Germinal center (tissue), 1 donor: Measurements from ENCODE around the gene ZNF584.
"Not testable (repeated sequence)": the region's sequence is repeated elsewhere in the genome, so short reads cannot be mapped to it uniquely, and the experiment has no call there.

Experiments used
- DNase-seq: peaks from one replicate; pipeline ENCODE4 v3.0.0; 2012; ENCODE audit warnings: mixed read lengths, low spot score

Gene ZNF584

DNA sequence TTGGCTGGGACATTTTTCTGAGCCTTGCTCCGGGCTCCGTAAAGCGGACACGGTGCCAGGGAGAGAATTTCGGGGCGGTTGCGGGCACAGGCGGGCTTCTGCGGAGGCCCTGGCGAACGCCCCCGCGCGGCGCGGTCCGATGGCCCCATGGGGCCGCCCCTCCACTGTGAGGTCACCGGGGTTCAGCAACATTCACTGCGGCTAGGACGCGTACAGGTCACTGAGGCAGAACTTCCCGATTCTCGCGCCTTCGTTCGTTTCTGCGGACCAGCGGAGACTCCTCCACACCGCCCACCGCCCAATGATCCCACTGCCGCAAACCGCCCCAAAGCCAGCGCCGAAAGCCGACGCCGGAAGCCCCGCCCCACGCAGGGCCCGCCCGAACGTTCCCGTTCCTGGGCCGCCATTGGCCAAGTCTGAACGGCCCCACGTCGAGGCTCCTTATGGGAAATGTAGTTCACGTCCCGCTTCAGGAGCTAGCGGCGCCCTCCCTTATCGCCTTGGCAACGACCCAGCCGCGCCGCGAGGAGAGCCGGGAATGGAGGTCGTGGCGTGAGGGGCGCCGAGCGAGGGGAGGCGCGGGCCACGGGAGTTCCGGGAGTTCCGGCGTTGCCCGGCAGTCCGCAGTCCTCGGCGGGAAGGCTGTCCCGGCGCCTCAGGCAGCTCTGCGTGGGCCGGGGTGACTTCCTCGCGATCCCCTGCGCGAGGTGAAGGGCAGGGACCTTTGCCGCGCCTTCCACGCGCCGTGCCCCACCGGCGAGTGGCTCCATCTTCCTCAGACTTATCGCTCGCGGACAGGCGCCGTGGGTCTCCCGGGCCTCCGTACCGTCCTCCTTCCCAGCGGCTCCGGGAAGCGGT lies at the start of gene ZNF584:
Gene ZNF584 (plus strand): TSS at position 498 of the 858 bp plus-strand sequence. CDS start 499 bp downstream, outside the sequence.
- peak; percentile 96 for DNase-seq

GRCh38 chr19:58361900-58362271 lies 46.6 kb upstream of the ZNF584 start:
- DNase-seq: peak; percentile 44

GRCh38 chr19:58362272-58362994 lies 46.0 kb upstream of the ZNF584 start, which contains the start of gene ZNF497:
Gene ZNF497 (minus strand): TSS chr19:58362751. CDS start chr19:58357635, 5,116 bp downstream.
- peak; percentile 98 for DNase-seq

DNA sequence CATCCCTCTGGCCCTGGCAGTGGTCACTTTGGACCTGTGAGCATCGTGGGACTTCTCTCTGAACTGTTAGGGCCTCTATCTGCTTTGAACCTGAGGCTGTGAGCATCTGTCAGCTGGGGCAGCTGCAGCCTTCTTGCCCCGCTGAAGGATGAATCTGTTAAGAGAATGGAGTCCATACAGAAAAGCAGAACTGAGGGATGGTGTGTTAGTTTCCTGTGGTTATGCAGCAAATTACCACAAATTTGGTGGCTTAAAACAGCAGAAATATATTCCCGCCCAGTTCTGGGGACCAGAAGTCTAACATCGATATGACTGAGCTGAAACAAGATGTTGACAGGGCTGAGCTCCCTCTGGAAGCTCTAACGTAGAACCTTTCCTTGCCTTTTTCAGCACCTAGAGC lies 44.3 kb upstream of the ZNF584 start:
- DNase-seq: no peak

DNA sequence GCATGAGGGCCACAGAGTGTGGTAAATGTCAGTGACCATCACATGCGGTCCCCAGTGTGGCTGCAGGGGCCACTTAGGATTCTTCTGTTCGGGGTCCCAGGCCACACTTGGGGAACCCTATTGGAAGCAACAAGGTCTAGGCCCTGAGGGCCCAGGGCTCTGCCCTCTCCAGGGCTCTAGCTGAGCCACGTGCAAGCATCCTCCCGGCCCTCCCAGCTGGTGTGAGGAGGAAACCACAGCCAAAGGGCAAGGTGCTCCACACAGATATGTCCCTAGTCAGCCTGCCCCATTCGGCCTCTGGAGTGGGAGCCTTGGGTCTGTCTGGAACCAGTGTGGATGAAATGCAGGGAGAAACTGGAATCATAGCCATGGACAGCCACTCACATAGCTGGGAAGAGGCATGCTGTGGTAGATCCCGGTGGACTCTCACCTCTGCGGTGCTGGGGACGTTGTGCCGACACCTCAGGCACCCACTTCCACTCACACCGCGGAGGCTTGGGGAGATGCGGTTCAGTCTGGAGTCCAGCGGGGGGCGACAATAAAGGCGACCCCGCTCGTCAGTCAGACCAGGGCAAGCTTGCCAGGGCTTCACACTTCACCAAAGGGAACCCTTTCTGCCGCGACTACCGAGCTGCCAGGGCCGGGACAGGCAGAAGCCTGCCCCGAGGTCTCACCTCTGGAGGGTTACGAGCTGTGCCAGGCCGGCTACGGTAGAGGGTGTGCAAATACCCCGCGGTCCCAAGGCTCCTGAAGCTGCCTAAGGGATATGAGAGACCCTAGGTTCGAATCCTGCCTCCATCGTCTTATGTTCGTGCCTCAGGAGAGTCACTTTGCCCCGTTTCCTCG lies 41.6 kb upstream of the ZNF584 start:
- DNase-seq: no peak

DNA sequence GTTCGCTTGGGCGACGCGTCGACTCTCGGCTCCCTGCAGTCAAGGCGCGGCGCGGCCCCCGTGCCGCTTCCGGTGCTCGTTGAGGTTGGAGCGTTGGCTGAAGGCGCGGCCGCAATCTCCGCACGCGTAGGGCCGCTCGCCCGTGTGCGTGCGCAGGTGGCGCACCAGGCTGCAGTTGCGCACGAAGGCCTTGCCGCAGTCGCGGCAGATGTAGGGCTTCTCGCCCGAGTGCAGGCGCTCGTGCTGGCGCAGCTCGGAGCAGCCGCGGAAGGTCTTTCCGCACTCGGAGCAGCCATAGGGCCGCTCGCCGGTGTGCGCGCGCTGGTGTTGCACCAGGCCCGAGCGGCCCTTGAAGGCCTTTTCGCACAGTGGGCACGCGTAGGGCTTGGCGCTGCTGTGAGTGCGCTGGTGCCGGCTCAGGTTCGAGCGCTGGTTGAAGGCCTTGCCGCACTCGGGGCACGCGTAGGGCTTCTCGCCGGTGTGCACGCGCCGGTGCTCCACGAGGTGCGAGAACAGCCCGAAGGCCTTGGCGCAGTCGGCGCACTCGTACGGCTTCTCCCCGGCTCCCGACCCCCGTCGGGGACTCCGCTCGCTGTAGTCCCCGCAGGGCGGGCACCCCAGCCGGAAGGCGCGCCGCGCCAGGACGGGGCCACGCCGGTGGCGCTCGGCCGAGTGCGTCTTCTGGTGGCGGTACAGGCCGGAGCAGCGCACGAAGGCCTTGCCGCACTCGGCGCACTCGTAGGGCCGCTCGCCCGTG lies 40.6 kb upstream of the ZNF584 start:
- DNase-seq: no peak

GRCh38 chr19:58368561-58369360 lies 39.7 kb upstream of the ZNF584 start:
- no peak for DNase-seq

GRCh38 chr19:58372311-58373133 lies 35.9 kb upstream of the ZNF584 start:
- no peak for DNase-seq

GRCh38 chr19:58374200-58374599 lies 34.2 kb upstream of the ZNF584 start:
- no peak for DNase-seq

- DNase-seq: not testable (repeated sequence)
Observed at GRCh38 chr19:58376724-58377123, 31.7 kb upstream of the ZNF584 start.

DNA sequence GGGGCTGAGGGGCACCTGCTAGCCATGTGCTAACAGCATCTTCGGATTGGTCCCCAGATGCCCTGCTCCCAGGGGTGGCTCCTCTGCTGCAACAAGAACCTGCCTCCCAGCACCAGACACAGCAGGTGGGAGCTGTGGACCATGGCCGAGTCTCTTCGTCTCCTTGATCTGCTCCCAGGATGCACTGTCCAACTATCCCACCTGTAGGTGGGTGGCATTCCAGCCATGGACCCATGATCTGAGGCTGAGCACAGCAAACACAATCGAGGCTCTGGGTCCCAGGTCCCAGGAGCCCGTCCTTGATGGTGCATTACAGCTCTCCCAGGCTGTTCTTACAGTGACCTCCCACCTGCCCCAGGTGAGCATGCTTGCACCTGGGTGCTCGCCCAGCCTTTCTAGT lies 29.2 kb upstream of the ZNF584 start:
- no peak for DNase-seq

- DNase-seq: no peak
Observed at GRCh38 chr19:58380037-58380661, 28.3 kb upstream of the ZNF584 start.

DNA sequence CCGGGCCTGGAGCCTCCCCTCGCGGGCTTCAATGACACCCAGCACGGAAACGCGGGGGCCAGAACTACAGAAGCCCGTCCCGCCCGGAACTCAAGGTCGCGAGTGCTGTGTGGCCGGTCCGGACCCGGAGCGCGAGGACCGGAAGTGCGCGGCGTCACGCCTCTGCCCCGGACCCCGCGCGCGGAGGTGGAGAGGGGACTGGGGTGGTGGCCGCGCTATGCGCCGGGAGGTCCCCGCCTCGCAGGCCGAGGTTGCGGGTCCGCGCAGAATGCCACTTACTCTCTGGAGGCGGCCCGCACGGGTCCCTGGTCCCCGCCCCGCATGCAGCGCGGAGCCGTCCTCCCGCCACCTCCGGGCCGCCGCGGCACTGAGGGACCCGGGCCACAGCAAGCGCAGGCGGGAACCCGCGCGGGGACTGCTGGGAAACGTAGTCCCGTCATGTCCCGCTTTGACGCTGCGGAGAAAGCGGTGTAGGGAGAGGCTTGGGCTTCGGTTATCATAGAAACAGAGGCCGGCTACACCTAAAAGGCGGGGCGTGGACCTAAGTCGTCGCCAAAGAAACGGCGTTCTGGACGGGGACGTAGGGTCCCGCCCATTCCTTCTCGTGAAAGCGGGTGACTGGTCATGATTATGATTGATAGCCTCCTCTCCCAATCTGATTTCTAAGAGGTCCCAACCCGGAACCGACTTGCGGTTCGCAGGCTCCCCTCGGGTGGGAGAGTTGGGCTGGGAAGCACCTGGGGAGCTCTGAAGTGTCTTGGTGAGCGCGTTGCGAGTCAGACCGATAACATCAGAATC lies 27.6 kb upstream of the ZNF584 start, which contains the start of gene ZNF837:
Gene ZNF837 (minus strand): TSS at position 369 of the 798 bp plus-strand sequence. CDS start 11,698 bp downstream, outside the sequence.
- DNase-seq: peak; percentile 97

DNA sequence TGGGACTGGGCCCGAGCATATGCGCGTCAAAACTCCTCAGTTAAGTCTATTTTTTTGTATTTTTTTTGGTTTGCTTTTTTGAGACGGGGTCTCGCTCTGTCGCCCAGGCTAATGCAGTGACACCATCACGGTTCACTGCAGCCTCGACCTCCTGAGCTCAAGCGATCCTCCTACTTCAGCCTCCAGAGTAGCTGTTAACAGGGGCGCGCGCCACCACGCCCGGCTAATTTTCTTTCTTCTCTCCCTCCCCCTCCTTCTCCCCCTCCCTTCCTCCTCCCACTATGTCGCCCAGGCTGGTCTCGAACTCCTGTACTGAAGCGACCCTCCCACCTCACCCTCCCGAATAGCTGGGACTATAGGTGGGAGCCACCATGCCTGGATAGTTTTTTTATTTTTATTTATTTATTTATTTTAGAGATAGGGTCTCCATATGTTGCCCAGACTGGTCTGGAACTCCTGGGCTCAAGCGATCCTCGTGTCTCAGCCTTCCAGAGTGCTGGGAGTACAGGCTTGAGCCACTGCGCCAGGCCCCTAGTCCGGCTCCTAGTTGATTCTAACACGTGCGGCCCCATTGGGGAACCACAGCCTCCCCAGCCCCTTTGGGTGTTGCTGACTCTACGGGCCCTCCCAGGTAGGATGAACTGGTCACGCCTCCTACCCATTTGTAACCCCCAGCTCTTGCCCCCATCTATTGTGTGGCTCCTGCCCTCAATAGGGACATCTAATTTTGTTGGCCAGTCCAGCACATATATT lies 26.8 kb upstream of the ZNF584 start:
- DNase-seq: no peak

DNA sequence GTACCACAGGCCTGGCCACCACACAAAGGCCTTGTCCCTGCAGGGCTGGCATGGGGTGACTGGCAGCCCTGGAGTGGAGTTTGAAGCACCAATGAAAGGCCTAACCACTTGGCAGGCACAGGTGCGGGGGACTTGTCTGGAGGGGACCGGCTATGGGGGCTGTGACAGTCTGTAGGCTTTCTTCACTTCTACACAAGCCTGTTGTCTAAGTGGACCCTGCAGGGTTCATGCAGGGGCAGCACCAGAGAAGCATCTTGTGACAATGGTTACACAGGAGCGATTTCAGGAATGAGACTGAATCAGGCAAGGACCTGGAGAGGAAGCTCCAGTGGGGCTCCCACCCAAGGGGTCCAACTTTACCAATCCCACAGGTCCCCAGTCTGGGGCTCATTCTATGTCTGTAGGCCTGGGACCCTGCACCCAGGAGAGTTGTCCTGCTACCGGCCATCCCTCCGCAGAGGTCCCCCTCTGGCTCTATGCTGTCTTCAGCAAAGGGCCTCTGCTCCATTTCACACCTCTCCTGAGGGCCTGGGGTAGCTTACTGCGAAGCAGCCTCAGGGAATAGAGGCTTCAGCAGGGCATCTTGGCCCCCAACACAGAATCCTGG lies 25.3 kb upstream of the ZNF584 start:
- no peak for DNase-seq

GRCh38 chr19:58385313-58385890 lies 23.0 kb upstream of the ZNF584 start:
- no peak for DNase-seq
